HCT116 (cell line): ENCODE data around the gene LRRTM3. TPM values are rescaled to one million over a fixed set of nuclear protein-coding genes. Genes with fewer than 3 reads are reported as not detected.

ENCODE experiments used
- ATAC-seq: fragments of 200-7000 bp; cut with Tn5 transposase; 2 replicates; pipeline ENCODE4 v1.9.1; 2020; ENCODE audit warnings: mild to moderate bottlenecking, moderate library complexity
- BruUV-seq: library from RNA; stranded (reverse); fragments of 400-500 nt; replicated peaks from 2 replicates; lab custom pipeline; 2021; lab: Mats Ljungman, UMichigan
- CTCF ChIA-PET: fragments of 300-600 bp; sonication (Branson Sonifier 250); formaldehyde crosslinking; loops from one replicate; lab custom pipeline; 2021; ENCODE audit warnings: antibody characterized with exemption; lab: Charles Lee
- POLR2A ChIA-PET: fragments of 300-600, 350-600 bp; sonication (Branson Sonifier 250); formaldehyde crosslinking; loops from one replicate; lab custom pipeline; 2021; ENCODE audit warnings: antibody characterized with exemption; lab: Charles Lee
- RAD21 ChIA-PET, 2 experiments: fragments of 300-600 bp; sonication (Branson Sonifier 250); formaldehyde crosslinking; loops; one replicate each; lab custom pipeline; 2023; ENCODE audit warnings: low total read pairs in 2 of 2; ENCODE audit not compliant: uncharacterized antibody in 2 of 2, unreplicated experiment in 2 of 2, low non-redundant PET in 1 of 2; lab: Charles Lee
- DNase-seq: peaks from one replicate; pipeline ENCODE4 v3.0.0-alpha.2; 2010; ENCODE audit warnings: low read depth, low spot score
- H2AFZ ChIP-seq: fragments of 200-600 bp; shearing (Covaris generic), sonication (generic); 2 replicates; pipeline ENCODE4 v1.6.1; 2017; ENCODE audit warnings: low read depth, mixed run types, mixed read lengths, antibody characterized with exemption, low read length; ENCODE audit not compliant: poor library complexity, severe bottlenecking
- H3K27ac ChIP-seq: 2 replicates; pipeline ENCODE4 v1.5.1; 2012; ENCODE audit warnings: low read depth, low read length
- H3K27me3 ChIP-seq: fragments of 200-600 bp; sonication (generic); 2 replicates; pipeline ENCODE4 v1.6.1; 2016; ENCODE audit warnings: mixed run types, low read length, mixed read lengths; ENCODE audit not compliant: insufficient read depth
- H3K36me3 ChIP-seq, 2 experiments: fragments of 200-500 bp in 1 of 2; fragments of 200-600 bp in 1 of 2; sonication (Bioruptor generic) in 1 of 2; sonication (generic) in 1 of 2; 2 replicates each; pipeline versions ENCODE4 v1.5.1 to v1.6.1; 2014 to 2016; ENCODE audit warnings: low read length in 2 of 2, inconsistent platforms in 1 of 2, mixed read lengths in 1 of 2, mixed run types in 1 of 2; ENCODE audit not compliant: insufficient read depth in 2 of 2, control insufficient read depth in 1 of 2
- H3K4me1 ChIP-seq, 2 experiments: fragments of 200-600 bp in 1 of 2; sonication (generic) in 1 of 2; 2 replicates each; pipeline versions ENCODE4 v1.5.1 to v1.6.1; 2012 to 2017; ENCODE audit warnings: low read length in 2 of 2, inconsistent platforms in 1 of 2, mild to moderate bottlenecking in 1 of 2, mixed read lengths in 1 of 2, mixed run types in 1 of 2, moderate library complexity in 1 of 2; ENCODE audit not compliant: insufficient read depth in 2 of 2, control insufficient read depth in 1 of 2
- H3K4me2 ChIP-seq: fragments of 200-600 bp; sonication (generic); 2 replicates; pipeline ENCODE4 v1.6.1; 2017; ENCODE audit warnings: mixed run types, low read length, mixed read lengths
- H3K4me3 ChIP-seq, 2 experiments: fragments of 200-600 bp in 1 of 2; sonication (generic) in 1 of 2; replicated peaks in 1 of 2; 2 replicates each; pipeline ENCODE4 v1.5.1; 2011 to 2016; ENCODE audit warnings: low read length in 2 of 2, control low read depth in 1 of 2, low read depth in 1 of 2, mild to moderate bottlenecking in 1 of 2, mixed read lengths in 1 of 2, mixed run types in 1 of 2
- H3K79me2 ChIP-seq: fragments of 200-600 bp; sonication (generic); 2 replicates; pipeline ENCODE4 v1.6.1; 2017; ENCODE audit warnings: mild to moderate bottlenecking, mixed run types, low read length, moderate library complexity, mixed read lengths; ENCODE audit not compliant: insufficient read depth
- H3K9ac ChIP-seq: fragments of 200-600 bp; sonication (generic); 2 replicates; pipeline ENCODE4 v1.6.1; 2016; ENCODE audit warnings: low read length, mixed read lengths
- H3K9me2 ChIP-seq: fragments of 200-600 bp; sonication (generic), shearing (Covaris generic); 2 replicates; pipeline ENCODE4 v1.6.1; 2017; ENCODE audit warnings: mixed run types, mild to moderate bottlenecking, moderate library complexity; ENCODE audit not compliant: insufficient read depth
- H3K9me3 ChIP-seq, 2 experiments: fragments of 200-500 bp in 1 of 2; fragments of 200-600 bp in 1 of 2; sonication (Bioruptor generic) in 1 of 2; sonication (generic) in 1 of 2; 2 replicates each; pipeline ENCODE4 v1.6.1; 2014 to 2017; ENCODE audit warnings: low read length in 2 of 2, mixed read lengths in 2 of 2, inconsistent platforms in 1 of 2, low read depth in 1 of 2, mild to moderate bottlenecking in 1 of 2, mixed run types in 1 of 2, moderate library complexity in 1 of 2; ENCODE audit not compliant: control insufficient read depth in 1 of 2, insufficient read depth in 1 of 2
- H4K20me1 ChIP-seq: fragments of 200-600 bp; sonication (generic), shearing (Covaris generic); 2 replicates; pipeline ENCODE4 v1.6.1; 2017; ENCODE audit warnings: mixed run types, mild to moderate bottlenecking, moderate library complexity; ENCODE audit not compliant: insufficient read depth
- CBX3 ChIP-seq: IDR thresholded peaks from 2 replicates; pipeline ENCODE4 v1.6.1; 2012; ENCODE audit warnings: low read depth
- ELF1 ChIP-seq: IDR thresholded peaks from 2 replicates; pipeline ENCODE4 v1.6.1; 2012; ENCODE audit warnings: low read depth, borderline replicate concordance
- EZH2phosphoT487 ChIP-seq: fragments of 200-600 bp; IDR thresholded peaks from 2 replicates; pipeline ENCODE4 v1.6.1; 2018; ENCODE audit warnings: antibody characterized with exemption, borderline replicate concordance
- FOSL1 ChIP-seq: IDR thresholded peaks from 2 replicates; pipeline ENCODE4 v1.6.1; 2012; ENCODE audit warnings: low read depth
- JUND ChIP-seq: IDR thresholded peaks from 2 replicates; pipeline ENCODE4 v1.6.1; 2012
- POLR2A ChIP-seq: IDR thresholded peaks from 2 replicates; pipeline ENCODE4 v1.7.0; 2011; ENCODE audit warnings: borderline replicate concordance; ENCODE audit not compliant: insufficient read depth, insufficient read length; ENCODE audit errors: extremely low read depth
- RAD21 ChIP-seq: IDR thresholded peaks from 2 replicates; pipeline ENCODE4 v1.6.1; 2012; ENCODE audit warnings: low read depth, mild to moderate bottlenecking
- ZFX ChIP-seq: fragments of 450-650 bp; IDR thresholded peaks from 2 replicates; pipeline ENCODE4 v1.6.1; 2017
- intact Hi-C: fragments of 100-400 bp; cut with micrococcal nuclease; formaldehyde crosslinking; loops from 2 replicates; pipeline ENCODE4 v1.10.0; 2022
- total RNA-seq: library from RNA; stranded (reverse); gene quantifications from one replicate; pipeline ENCODE4 v1.2.1, GENCODE V29; 2021; ENCODE audit not compliant: unreplicated experiment
- TF ChIP-seq, protein P1 (sequence below): IDR thresholded peaks from 2 replicates; pipeline ENCODE4 v1.6.1; 2012
- TF ChIP-seq, protein P2 (sequence below), 3 experiments: fragments of 200-600 bp in 1 of 3; sonication (generic) in 1 of 3; IDR thresholded peaks in 2 of 3; conservative IDR thresholded peaks in 1 of 3; 2 replicates each; pipeline ENCODE4 v1.5.1; 2012 to 2017; ENCODE audit warnings: low read depth in 2 of 3, low read length in 2 of 3, antibody characterized with exemption in 1 of 3, borderline replicate concordance in 1 of 3, control low read depth in 1 of 3, mild to moderate bottlenecking in 1 of 3, mixed read lengths in 1 of 3, mixed run types in 1 of 3, moderate library complexity in 1 of 3; ENCODE audit not compliant: insufficient read depth in 1 of 3
- TF ChIP-seq, protein P3 (sequence below): IDR thresholded peaks from 2 replicates; pipeline ENCODE4 v1.6.1; 2012; ENCODE audit warnings: low read depth
- TF ChIP-seq, protein P4 (sequence below): IDR thresholded peaks from 2 replicates; pipeline ENCODE4 v1.6.1; 2012

LRRTM3 gene
- total RNA-seq, 1 experiment from 2014 or later = not detected

DNA sequence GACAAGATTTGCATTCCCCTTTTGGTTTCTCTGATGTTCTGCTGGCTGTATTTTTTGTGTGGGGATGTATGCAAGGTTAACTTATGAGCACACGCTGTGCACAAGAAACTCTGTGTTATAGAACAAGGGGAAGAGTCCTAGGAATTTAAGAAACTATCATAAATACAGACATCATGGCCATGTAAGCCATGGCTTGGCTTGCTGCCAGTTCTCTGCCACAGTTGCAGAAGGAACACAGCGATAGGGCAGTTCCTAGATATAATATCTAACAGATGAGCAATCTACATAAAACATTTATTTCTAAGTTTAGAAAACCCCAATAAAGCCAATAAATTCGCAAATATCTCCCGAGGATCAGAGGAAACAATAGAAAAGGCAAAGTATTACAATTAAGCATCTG is 153.3 kb downstream of the LRRTM3 start:
- Histone ChIP-seq H3K4me3 (no peak overlapping the region), H3K4me2 (no peak overlapping the region), H2AFZ (no peak overlapping the region), H3K9me2 (no peaks in the 10 kb centered on the region), H3K27ac (no peak overlapping the region), H3K27me3 (no peaks in the 10 kb centered on the region), H3K36me3 (no peaks in the 10 kb centered on the region), H4K20me1 (no peaks in the 10 kb centered on the region), H3K4me1 (peaks cover 0 to 2% of the 10 kb centered on the region in 2 experiments; a peak in 1 of 4 replicates), H3K79me2 (no peaks in the 10 kb centered on the region), H3K9ac (no peak overlapping the region), H3K9me3 (no peaks in the 10 kb centered on the region)
- CTCF ChIA-PET = no interaction called here
- RAD21 ChIA-PET = no interaction called here
- TF ChIP-seq RAD21 (no peak), ZFX (no peak), CBX3 (no peak), POLR2A (no peak), ELF1 (no peak), JUND (no peak), FOSL1 (no peak), EZH2phosphoT487 (no peak)
- TF ChIP-seq, protein P1, sequence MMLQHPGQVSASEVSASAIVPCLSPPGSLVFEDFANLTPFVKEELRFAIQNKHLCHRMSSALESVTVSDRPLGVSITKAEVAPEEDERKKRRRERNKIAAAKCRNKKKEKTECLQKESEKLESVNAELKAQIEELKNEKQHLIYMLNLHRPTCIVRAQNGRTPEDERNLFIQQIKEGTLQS = no peak
- TF ChIP-seq, protein P2, sequence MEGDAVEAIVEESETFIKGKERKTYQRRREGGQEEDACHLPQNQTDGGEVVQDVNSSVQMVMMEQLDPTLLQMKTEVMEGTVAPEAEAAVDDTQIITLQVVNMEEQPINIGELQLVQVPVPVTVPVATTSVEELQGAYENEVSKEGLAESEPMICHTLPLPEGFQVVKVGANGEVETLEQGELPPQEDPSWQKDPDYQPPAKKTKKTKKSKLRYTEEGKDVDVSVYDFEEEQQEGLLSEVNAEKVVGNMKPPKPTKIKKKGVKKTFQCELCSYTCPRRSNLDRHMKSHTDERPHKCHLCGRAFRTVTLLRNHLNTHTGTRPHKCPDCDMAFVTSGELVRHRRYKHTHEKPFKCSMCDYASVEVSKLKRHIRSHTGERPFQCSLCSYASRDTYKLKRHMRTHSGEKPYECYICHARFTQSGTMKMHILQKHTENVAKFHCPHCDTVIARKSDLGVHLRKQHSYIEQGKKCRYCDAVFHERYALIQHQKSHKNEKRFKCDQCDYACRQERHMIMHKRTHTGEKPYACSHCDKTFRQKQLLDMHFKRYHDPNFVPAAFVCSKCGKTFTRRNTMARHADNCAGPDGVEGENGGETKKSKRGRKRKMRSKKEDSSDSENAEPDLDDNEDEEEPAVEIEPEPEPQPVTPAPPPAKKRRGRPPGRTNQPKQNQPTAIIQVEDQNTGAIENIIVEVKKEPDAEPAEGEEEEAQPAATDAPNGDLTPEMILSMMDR (IDR thresholded peaks at IDR 0.05 in 2 of 3, conservative IDR thresholded peaks at IDR 0.05 in 1 of 3; ENCODE audit: borderline replicate concordance in 1 of 3, insufficient read depth in 1 of 3, low read depth in 2 of 3, low read length in 2 of 3) = no peak
- TF ChIP-seq, protein P3, sequence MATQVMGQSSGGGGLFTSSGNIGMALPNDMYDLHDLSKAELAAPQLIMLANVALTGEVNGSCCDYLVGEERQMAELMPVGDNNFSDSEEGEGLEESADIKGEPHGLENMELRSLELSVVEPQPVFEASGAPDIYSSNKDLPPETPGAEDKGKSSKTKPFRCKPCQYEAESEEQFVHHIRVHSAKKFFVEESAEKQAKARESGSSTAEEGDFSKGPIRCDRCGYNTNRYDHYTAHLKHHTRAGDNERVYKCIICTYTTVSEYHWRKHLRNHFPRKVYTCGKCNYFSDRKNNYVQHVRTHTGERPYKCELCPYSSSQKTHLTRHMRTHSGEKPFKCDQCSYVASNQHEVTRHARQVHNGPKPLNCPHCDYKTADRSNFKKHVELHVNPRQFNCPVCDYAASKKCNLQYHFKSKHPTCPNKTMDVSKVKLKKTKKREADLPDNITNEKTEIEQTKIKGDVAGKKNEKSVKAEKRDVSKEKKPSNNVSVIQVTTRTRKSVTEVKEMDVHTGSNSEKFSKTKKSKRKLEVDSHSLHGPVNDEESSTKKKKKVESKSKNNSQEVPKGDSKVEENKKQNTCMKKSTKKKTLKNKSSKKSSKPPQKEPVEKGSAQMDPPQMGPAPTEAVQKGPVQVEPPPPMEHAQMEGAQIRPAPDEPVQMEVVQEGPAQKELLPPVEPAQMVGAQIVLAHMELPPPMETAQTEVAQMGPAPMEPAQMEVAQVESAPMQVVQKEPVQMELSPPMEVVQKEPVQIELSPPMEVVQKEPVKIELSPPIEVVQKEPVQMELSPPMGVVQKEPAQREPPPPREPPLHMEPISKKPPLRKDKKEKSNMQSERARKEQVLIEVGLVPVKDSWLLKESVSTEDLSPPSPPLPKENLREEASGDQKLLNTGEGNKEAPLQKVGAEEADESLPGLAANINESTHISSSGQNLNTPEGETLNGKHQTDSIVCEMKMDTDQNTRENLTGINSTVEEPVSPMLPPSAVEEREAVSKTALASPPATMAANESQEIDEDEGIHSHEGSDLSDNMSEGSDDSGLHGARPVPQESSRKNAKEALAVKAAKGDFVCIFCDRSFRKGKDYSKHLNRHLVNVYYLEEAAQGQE = no peak
- TF ChIP-seq, protein P4, sequence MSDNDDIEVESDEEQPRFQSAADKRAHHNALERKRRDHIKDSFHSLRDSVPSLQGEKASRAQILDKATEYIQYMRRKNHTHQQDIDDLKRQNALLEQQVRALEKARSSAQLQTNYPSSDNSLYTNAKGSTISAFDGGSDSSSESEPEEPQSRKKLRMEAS = no peak
- DNase-seq (no peak), ATAC-seq (no peak)
- POLR2A ChIA-PET = no interaction called here
- intact Hi-C loops = no loop called here
- BruUV-seq = no TSS peak
